Stomach smooth muscle (tissue), 2 donors: ENCODE data around the gene OR2A2.

Experiments
- H3K27ac ChIP-seq: one replicate; pipeline ENCODE4 v1.7.0; 2013; ENCODE audit warnings: mild to moderate bottlenecking, low read length, inconsistent platforms
- H3K27me3 ChIP-seq, 2 donors: one replicate each; pipeline ENCODE4 v1.7.0; 2013; ENCODE audit warnings: low read length in 2 of 2; ENCODE audit not compliant: insufficient read depth in 2 of 2, control insufficient read depth in 1 of 2
- H3K36me3 ChIP-seq, 2 donors: one replicate each; pipeline ENCODE4 v1.7.0; 2013; ENCODE audit warnings: low read length in 2 of 2; ENCODE audit not compliant: control insufficient read depth in 2 of 2, insufficient read depth in 2 of 2
- H3K4me1 ChIP-seq: one replicate; pipeline ENCODE4 v1.7.0; 2013; ENCODE audit warnings: low read length; ENCODE audit not compliant: control insufficient read depth, insufficient read depth
- H3K4me3 ChIP-seq, 2 donors: one replicate each; pipeline ENCODE4 v1.7.0; 2013; ENCODE audit warnings: low read length in 2 of 2
- H3K9ac ChIP-seq, 2 donors: one replicate each; pipeline ENCODE4 v1.7.0; 2013; ENCODE audit warnings: low read length in 2 of 2, mild to moderate bottlenecking in 1 of 2
- H3K9me3 ChIP-seq, 2 donors: one replicate each; pipeline ENCODE4 v1.7.0; 2013; ENCODE audit warnings: low read length in 2 of 2; ENCODE audit not compliant: control insufficient read depth in 2 of 2
- donor health status: healthy.
- donor health status: Pancreatic carcinoma.

The OR2A2 gene

GRCh38 chr7:144134116-144134515, 24.7 kb downstream of the OR2A2 start:
- Histone ChIP-seq H3K27me3 (no peaks in the 10 kb centered on the region), H3K4me3 (no peak overlapping the region), H3K4me1 (no peaks in the 10 kb centered on the region), H3K9ac (no peak overlapping the region), H3K36me3 (no peaks in the 10 kb centered on the region), H3K27ac (no peak overlapping the region), H3K9me3 (no peaks in the 10 kb centered on the region)

- H3K36me3 ChIP-seq: no peaks in the 10 kb centered on the region
- H3K9ac ChIP-seq: no peak overlapping the region
- H3K4me3 ChIP-seq: no peak overlapping the region
- no peaks in the 10 kb centered on the region for H3K27me3 ChIP-seq
- no peak overlapping the region for H3K27ac ChIP-seq
- no peaks in the 10 kb centered on the region for H3K9me3 ChIP-seq
- H3K4me1 ChIP-seq: no peaks in the 10 kb centered on the region
Measured at GRCh38 chr7:144137501-144137900, 28.1 kb downstream of the OR2A2 start.

GRCh38 chr7:144142187-144142586, 32.8 kb downstream of the OR2A2 start:
- Histone ChIP-seq H3K36me3 (no peaks in the 10 kb centered on the region), H3K9ac (no peak overlapping the region), H3K27ac (no peak overlapping the region), H3K4me1 (no peaks in the 10 kb centered on the region), H3K27me3 (no peaks in the 10 kb centered on the region), H3K4me3 (no peak overlapping the region), H3K9me3 (peaks cover 2 to 5% of the 10 kb centered on the region in 2 donors)

GRCh38 chr7:144144426-144144825, 35.0 kb downstream of the OR2A2 start:
- Histone ChIP-seq H3K4me1 (no peaks in the 10 kb centered on the region), H3K36me3 (no peaks in the 10 kb centered on the region), H3K27ac (no peak overlapping the region), H3K4me3 (no peak overlapping the region), H3K9me3 (peaks cover 6 to 9% of the 10 kb centered on the region in 2 donors), H3K9ac (no peak overlapping the region), H3K27me3 (no peaks in the 10 kb centered on the region)

GRCh38 chr7:144148224-144148827, 38.9 kb downstream of the OR2A2 start:
- no peak overlapping the region for H3K4me3 ChIP-seq
- no peak overlapping the region for H3K9ac ChIP-seq
- H3K9me3 ChIP-seq: peaks cover 6 to 9% of the 10 kb centered on the region in 2 donors

GRCh38 chr7:144158861-144159260, 49.5 kb downstream of the OR2A2 start:
- Histone ChIP-seq H3K9ac (no peak overlapping the region), H3K27ac (no peak overlapping the region), H3K4me3 (no peak overlapping the region), H3K36me3 (no peaks in the 10 kb centered on the region), H3K27me3 (no peaks in the 10 kb centered on the region), H3K4me1 (no peaks in the 10 kb centered on the region), H3K9me3 (no peaks in the 10 kb centered on the region)

More at GRCh38 chr7:144148224-144148827, 38.9 kb downstream of the OR2A2 start:
- Histone ChIP-seq H3K27me3 (no peaks in the 10 kb centered on the region), H3K36me3 (no peaks in the 10 kb centered on the region), H3K27ac (no peak overlapping the region), H3K4me1 (no peaks in the 10 kb centered on the region)
